GM04503 (cell line): Measurements from ENCODE around the gene THSD4.
"Not testable (repeated sequence)": the region's sequence is repeated elsewhere in the genome, so short reads cannot be mapped to it uniquely, and the experiment has no call there.

Source experiments
- DNase-seq: peaks from one replicate; pipeline ENCODE4 v3.0.0-alpha.2; 2012; ENCODE audit warnings: low read depth

THSD4 gene

DNA sequence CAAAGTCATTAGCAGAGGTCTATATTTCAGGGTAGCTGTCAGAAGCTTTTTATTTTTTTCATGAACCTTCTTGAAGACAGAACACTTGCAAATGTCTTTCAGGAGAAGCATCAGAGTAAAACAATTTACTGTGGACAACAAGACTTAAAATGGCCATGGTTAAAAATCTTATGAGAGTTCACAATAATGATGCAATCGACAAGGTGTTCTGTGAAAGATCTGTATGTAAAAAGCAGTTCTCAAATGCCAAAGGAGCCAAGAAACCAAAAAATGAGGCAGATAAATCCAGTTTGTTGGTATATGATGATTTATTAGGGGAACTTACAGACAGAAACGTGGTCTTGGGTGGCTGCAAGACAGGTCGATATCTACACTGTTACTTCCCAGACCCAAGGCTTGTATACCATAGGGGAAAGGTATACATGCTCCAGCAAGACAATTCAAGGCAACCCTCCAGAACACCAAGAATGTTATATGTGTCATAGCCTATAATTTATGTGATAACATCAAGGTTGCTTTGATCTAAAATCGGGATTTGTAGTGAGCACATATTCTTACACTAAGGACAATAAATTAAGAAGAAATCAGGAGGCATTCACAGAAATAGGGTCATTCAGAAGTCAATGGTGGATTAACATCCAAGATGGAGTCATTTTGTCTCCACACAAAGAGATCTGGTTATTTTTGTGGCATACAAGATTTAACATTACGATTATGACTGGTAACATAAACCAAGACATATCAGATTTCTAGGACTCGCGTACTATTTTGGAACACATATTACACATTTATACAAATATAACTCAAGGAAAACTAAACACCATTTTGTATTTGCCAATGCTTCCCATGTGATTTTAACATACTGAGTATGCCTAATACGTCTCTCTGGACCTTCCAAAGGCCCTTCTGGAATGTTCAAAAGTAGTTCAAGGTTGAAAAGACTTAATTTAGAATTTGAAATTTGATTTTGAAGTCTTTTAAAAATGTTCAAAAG lies 316.4 kb downstream of the THSD4 start:
- no peak for DNase-seq

DNA sequence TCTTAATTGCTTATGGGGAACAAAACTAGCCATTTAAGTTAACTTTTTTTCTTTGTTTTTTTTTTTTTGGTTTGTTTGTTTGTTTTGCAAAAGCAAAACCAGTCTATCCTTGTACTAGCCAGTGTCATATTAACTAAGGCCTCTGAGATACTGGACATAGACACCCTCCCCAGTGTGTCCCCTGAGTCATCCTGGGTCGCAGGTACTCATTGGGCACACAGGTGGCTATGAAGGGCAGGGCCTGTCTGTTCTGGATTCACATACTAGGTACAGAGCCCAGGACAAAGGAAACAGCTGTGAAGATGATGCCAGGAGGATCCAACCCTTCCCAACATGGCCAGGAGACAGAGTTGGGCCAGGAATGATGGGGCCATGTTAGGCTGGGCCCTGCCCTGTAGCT lies 318.1 kb downstream of the THSD4 start:
- DNase-seq = no peak

DNA sequence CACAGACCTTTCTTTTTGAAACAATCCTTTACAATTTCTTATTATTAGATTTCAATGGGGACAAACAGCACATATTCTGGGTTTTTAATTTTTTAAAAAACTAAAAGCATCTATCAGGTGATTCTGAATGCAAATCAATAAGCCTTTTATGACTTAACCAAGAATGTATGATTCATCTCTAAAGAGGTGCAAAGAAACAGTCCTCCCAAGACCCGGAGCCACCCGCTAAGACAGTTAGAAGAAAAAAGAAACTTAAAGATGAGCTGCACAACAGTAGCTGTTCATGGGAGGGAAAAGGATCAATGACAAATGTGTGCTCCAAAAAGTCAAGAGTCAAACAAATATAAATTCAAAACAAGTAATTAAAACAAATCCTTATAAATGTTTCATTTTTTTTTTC lies 319.5 kb downstream of the THSD4 start:
- DNase-seq = no peak

DNA sequence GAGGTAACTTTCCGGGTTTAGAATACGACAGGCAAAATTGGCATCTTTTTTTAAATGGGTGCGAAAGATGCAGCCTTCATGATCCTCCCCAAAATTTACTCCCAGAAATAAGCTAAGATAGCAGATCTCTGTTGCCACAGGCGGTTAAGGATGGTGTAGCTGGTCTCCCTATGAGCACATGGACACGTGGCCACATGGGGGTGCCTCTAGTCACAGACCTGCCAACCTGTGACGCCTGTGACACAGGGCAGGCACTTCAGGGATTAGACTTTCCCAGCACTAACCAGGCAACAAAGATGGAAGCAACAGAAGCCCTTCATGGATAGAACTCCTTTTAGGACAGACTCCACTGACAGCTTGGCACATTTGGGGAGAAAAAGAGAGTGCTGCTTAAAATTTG lies 320.3 kb downstream of the THSD4 start:
- DNase-seq = no peak

DNA sequence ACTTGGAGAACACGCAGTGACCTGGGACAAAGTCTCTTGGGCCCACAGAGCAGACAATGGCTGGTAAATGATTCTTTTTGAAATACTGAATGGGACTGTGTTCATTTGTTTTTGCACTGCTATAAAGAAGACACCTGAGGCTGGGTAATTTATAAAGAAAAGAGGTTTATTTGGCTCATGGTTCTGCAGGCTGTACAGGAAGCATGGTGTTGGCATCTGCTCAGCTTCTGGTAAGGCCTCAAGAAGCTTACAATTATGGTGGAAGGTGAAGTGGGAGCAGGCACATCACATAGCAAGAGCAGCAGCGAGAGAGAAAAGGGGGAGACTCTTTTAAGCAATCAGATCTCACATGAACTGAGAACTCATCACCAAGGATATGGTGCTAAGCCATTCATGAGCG lies 321.6 kb downstream of the THSD4 start:
- no peak for DNase-seq

DNA sequence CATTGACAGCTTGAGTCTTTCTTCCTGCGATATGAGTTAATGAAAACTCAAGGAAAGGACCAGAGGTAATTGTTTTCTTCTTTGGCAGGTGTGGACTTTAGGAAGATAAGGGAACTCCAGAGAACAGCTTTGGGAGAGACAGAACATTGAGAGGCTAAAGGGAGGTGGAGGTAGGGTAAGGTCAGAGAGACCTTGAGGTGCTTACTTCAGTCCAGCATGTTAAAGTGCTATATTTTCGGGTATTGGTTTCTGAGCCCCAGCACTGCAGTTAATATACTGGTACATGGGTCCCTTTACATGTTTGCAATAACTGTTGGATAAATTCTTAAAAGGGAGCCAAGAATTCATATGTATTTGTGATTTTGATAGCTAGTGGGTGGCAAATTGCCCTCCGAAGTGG lies 322.1 kb downstream of the THSD4 start:
- DNase-seq = no peak

DNA sequence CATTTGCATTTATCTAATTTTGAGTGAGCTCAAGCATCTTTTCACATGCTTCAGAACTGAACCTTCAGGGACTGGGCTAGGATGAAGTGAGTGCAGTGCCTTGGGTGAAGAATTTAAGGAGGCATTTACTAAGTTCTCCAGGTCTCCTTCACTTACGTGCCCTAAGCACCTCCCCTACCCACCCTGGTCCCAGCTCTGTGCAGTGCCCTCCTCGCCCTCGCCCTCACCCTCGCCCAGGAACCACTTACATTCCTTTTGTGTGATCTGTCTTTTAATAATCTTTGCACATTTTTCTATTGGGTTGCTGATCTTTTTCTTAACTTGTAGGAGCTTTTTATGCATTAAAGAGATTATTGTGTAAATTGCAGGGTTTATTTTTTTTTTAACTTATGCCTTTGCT lies 322.6 kb downstream of the THSD4 start:
- DNase-seq = no peak

DNA sequence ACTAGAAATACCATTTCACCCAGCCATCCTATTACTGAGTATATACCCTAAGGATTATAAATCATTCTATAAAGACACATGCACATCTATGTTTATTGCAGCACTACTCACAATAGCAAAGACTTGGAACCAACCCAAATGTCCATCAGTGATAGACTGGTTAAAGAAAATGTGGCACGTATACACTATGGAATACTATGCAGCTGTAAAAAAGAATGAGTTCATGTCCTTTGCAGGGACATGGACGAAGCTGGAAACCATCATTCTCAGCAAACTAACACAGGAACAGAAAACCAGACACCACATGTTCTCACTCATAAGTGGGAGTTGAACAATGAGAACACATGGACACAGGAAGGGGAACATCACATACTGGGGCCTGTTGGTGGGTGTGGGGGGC lies 324.2 kb downstream of the THSD4 start:
- not testable (repeated sequence) for DNase-seq

DNA sequence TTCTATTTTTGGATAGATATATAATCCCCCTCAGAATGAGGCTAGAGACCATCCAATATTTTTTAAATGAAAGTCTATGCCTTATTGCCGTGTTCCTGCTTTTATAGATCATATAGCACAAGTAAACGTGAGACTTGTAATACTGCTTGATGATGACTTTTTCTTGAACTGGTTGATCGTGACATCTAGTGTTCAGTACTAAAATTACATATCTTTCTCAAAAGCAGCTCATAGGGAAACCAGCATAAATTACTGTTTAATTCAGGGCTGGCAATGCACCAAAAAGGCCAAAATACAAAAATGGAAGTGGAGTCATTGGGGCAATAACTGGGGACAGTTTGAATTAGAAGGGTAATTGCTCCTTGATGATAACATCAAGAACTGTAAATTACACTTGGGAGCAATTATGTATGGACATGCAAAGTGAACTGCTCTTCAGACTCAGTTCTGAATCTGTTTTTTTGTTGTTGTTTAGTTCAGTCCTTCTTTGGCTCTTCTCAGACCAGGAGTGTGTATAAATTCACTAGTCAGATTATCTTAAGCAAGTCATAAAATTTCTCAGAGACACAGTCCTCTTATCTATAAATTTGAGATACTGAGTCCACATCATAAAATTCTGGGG lies 325.3 kb downstream of the THSD4 start:
- no peak for DNase-seq

DNA sequence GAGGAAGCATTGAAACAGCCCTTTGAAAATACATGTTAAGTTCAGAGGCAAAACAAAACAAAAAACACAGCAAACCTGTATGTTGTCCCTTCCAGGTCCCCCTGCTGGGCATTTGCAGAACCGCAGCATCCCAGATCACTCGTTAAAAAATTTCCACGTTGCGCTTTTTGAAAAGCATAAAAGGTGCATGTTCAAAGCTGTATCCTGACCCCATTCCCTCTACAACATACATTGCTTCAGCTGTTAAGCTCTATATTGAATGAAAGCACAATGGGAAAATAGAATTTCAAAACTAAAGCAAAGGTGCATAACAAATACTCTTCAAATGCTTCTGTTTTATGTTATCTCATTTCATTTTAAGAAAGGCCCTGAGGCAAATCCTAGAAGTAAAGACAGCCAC lies 328.3 kb downstream of the THSD4 start:
- no peak for DNase-seq

DNA sequence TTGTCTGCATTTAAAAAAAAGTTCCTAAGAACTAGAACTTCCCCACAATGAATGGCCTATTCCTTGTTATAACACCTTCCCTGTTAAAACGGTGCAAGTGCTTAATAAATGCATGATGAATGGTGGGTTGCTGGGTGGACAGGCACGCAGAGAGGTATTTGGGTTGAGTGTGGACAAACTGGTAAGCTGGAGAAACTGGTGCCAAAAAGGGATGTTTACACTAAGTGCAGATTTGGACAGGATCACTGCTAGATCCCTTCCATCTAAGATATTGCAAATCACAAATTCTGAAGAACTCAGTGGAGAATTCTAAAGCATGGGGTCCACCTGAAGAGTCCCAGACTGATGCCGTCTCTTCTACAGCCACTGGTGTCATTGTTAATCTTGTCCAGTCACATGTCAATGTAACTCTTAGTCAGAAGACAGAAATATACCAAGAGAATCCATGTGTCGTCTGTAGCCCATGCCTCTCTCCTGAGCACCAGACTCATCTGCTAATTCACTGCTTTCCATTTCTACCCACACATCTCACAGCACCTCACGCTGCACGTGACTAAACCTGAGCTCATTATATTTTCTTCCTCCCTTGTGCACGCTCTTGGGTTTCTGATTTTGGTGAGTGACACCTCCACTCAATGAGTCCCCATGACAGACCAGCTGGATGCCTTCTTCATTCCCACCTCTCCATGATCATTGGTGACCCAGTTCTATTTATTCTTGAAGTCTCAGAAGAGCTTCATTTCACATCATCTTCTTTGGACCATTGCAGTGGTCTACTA lies 328.9 kb downstream of the THSD4 start:
- no peak for DNase-seq

DNA sequence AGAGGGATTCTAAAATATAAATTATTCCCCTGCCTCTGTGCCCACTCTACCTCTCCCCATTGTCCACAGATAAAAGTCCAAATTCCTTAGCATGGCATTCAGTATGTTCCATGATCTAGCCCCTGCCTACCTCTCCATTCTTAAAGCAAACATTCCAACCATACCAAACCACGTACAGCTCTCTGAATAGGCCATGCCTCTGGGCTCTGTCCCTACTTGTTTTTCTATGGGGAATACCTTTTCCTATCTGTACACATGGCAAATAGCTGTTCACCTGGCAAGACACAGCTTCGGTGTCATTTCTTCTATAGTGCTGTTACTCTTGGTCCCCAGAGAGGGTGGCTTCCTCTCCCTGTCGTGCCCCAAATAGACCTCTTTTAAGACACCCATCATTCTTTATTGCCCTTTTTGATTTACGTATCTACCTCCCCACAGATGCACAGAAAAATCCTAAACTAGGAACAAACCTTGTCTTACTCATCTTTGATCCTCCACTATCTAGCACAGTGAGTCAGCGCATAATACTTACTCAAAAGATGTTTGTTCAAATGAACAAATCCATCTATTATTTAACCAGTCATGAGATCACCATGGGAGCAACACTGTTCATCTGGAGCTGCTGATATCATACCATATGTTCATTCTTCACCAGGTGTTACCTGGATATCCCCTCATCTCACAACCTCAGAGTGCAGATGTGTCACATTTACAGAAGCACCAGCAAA lies 329.8 kb downstream of the THSD4 start:
- DNase-seq = no peak

DNA sequence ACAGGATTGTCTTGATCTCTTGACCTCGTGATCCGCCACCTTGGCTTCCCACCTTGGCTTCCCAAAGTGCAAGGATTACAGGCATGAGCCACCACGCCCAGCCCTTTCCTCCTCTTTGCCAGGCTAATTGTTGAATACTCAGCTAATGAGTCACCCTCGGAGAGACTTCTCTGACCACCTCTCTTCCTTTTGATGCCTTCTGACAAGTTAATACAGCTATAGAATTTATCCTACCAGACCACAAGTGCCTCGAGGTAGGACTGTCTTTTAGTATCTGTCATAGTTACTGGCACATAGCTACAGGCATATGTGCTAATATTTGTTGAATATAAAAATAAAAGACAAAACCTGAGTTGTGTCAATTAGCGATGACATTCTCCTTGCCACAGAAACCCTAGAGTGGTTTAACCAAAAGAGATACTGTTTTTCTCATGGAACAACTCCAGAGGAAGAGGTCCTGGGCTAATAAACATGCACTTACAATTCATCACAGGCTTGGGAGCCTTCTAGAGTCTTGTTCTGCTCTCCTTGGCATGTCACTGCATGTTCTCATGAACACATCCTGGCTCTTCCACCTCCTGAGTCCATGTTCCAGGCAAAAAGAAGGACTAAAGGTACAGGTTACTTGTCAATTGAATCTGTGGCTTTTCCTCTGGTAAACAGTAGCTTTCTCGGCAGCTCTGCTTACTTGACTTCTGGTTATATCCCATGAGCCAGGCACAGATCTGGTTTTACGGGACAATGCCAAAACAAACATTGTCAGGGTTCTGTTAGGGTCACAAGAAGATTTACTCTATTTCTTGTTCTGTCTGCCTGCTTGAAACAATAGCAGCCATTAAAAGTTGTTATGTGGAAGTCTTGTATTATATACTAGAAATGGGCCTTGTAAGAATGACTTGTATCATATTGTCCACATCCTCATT lies 332.3 kb downstream of the THSD4 start:
- DNase-seq = no peak

DNA sequence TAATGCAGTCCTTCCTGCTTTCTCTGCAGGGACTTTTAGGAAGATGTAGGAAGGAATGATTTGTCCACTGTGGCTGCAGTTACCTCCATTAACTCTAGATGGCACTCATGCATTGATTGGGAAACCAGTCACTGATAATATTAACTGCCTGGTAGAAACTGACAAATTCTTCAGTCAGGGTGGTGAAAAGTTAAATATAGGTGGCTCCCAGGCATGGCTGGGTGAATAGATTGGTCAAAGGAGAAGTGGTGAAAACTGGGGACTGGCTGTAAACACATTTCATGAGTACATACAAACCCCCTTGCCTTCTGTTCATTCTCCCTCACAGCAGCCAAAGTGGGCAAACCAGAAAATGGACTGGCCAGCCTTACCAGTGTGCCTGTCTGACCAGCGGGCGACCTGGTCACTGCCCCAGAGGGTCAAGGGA lies 333.4 kb downstream of the THSD4 start:
- DNase-seq = no peak

DNA sequence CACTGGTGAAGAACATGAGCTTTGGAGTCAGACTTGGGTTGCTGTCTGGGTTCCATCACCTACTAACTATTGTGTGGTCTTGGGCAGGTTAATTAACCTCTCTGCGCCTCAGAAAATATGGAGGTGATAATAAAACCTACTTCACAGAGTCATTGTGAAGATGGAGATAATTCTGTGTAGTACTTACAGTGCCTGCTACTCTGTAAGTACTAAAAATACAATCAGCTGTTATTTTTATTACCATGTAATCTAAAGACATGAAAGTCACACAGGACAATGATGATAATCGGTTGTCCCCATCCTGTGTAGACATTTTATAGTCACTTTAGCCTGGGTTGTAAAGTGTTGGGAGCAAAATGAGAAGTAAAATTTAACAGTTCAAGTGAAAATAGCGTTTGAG lies 334.1 kb downstream of the THSD4 start:
- no peak for DNase-seq

DNA sequence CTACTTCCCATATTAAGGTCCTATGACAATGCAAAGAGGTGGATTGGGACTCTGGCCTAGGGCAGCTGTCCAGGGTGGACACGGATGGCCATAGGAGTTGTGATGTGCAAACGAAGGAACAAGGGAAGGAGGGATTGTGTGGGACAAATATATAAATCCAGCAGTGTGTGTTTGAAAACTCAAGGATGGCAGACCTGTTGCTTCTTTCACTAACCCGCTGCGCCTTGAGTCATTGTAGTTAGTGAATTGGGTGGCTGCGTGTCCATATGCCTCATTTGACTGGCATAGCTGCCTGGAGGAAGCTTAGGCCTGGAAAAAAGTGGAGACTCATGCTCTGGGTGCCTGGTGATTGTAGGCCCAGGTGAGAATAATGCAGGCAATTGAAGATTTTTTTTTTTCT lies 334.7 kb downstream of the THSD4 start:
- DNase-seq = no peak

DNA sequence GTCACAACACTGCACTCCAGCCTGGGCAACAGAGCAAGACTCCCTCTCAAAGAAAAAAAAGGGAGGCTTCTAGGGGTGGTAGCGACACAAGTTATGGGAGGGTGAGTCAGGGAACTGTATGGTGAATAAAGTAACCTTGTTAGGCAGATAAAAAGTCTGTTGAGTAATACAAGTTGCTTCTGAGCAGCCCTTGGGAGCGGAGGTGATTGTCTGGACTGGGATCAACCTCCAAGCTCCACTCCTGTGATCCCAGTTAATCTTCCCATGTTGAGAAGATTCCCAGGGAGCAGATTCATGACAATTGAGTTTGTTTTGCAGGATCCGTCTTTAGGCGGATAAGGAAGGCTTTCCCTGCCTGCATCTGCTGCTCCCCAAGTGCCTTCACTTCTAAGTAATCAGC lies 335.9 kb downstream of the THSD4 start:
- DNase-seq = no peak

DNA sequence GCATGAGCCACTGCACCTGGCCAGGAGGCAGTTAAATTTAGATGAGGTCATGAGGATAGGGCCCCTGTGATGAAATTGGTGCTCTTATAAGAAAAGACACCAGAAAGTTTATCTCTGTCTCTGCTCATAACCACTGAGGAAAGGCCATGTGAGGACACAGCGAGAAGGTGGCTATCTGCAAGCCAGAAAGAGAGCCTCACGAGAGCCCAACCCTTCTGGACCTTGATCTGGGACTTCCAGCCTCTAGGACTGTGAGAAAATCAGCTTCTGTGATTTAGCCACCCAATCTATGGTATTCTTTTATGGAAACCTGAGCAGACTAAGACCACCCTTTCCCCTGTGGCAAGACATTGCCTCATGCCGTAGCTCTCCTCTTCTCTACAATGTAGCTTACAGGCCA lies 337.6 kb downstream of the THSD4 start:
- no peak for DNase-seq

DNA sequence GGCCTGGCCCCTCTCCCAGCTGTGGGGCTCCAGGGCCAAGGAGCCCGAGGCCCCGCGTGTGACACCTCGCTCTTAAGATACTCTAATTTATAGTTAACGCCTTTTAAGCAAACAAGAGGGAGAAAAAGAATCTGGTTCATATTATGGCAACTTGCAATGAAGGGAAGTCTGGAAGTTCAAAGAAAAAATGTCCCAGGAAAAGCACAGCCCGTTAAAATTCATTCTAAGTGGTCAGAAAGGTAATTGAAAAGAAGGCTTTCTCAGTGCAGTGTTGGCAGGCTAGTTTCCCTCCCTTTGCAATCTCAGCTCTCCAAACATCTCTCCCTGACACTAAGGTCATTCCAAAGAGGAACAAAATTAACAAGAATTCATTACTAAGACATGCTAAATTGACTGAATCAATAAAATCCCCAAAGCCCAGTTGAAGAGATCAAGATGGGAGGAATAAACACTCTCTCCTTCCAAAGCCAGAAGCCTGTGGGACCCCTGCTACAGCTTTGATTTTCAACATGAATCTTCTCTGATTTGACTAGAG lies 339.3 kb downstream of the THSD4 start:
- DNase-seq = no peak

DNA sequence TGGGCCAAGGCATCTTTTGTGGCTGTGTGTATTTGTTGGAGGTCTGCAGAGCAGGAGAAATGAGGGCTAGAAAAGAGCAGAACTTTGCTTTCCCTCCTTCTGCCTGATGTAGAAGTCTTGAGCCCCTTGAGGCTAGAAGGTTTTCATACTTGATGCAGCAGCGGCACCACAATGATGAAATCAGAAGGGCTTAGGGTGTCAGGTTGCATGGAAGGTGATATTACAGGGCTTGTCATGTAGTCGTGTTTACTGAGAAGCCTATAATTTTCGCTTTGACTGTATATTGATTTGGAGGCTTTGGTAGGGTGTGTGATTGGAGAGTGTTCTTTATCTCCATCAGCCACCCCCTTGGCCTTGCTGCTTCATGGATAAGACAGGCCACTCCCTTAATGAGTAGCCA lies 339.8 kb downstream of the THSD4 start:
- DNase-seq = no peak

DNA sequence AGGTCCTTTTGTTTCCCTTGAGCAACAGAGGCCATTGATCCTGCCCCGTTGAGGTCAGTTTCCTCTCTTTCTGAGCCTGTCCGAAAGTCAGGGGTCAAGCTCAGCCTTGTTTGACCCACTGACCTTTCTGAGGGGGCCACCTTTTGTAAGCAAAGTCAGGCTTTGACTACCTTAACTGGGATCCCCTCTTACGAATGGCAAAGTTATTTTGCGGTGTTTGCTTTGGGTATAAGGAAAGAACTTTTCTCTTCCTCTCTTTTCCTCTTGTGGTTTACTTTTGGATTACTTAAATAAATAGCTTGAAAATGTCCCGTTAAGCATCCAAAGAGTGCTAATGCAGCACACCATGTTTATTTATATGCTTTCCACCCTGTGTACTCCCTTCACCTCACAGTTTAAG lies 340.6 kb downstream of the THSD4 start:
- DNase-seq = no peak
